ENCODE data around the gene DENND4A.

DNA sequence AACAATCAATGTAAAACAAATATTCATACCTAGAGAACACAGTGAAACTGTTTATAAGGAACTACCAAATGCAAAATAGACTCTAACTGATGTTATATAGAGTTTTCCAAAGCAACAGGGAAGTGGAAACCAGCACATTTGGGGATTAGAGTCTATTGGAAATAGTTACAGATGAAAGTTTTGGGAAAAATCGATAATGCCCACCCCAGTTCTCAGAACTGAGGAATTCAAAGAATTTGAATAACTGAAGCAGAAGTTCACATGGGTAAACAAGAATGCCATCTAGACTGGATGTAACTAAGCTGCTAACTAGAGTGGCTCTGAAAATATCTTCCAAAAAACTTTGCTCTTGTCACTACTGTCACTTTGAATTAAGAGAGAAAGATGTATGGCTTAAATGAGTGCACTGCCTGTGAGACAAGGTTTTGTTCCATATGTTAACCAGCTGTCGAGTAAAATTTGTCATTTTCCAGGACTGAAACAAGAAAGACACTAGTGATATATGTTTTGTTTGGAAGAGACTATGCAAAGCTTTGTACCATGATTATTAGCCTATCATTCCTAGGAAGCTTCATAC lies 9.2 kb upstream of the DENND4A start:
- TF ChIP-seq POLR2AphosphoS5 (IDR thresholded peaks at IDR 0.05; ENCODE audit: borderline replicate concordance, low read depth, low read length) = no peak
- no peak for TF ChIP-seq EZH2 (IDR thresholded peaks at IDR 0.05)
